NB4 (cell line): ENCODE measurements around the gene SAE1.
"Not testable (repeated sequence)": the region's sequence is repeated elsewhere in the genome, so short reads cannot be mapped to it uniquely, and the experiment has no call there.

Experiments used
- DNase-seq: peaks from one replicate; pipeline ENCODE4 v3.0.0; 2010; ENCODE audit warnings: low read depth
- H3K4me3 ChIP-seq: one replicate; pipeline ENCODE4 v1.5.1; 2011; ENCODE audit warnings: mild to moderate bottlenecking, low read depth, low read length, moderate library complexity
- MYC ChIP-seq: IDR thresholded peaks from 2 replicates; pipeline ENCODE4 v1.6.1; 2011; ENCODE audit warnings: low read depth, low read length
- POLR2A ChIP-seq: IDR thresholded peaks from 2 replicates; pipeline ENCODE4 v1.6.1; 2011; ENCODE audit warnings: mild to moderate bottlenecking; ENCODE audit not compliant: insufficient read length; ENCODE audit errors: extremely low read depth
- TF ChIP-seq, protein P1 (sequence below): IDR thresholded peaks from one replicate; pipeline ENCODE4 v1.5.1; 2012; ENCODE audit warnings: low read depth, low read length
- TF ChIP-seq, protein P2 (sequence below): IDR thresholded peaks from 2 replicates; pipeline ENCODE4 v1.6.1; 2011; ENCODE audit warnings: low read depth, low read length

Gene SAE1

DNA sequence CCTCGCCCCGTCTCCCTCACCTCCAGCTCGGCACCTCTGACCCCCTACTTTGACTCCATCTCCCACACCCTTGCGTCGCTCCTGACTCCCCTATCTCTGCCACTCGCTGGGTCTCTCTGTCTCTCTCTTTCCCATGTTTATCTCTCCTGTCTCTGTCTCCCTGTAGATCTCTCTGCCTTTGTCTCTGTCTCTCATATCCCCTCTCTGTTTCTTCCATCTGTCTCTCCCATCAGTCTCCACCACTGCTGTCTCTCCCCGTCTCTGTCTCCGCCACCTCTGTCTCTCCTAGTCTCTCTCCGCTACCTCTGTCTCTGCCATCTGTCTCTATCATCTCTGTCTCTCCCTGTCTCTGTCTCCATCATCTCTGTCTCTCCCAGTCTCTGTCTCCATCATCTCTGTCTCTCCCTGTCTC, 112.7 kb downstream of the SAE1 start:
- H3K4me3 ChIP-seq = peak overlapping the region; percentile 12
- no peak for DNase-seq
- TF ChIP-seq, protein P1, sequence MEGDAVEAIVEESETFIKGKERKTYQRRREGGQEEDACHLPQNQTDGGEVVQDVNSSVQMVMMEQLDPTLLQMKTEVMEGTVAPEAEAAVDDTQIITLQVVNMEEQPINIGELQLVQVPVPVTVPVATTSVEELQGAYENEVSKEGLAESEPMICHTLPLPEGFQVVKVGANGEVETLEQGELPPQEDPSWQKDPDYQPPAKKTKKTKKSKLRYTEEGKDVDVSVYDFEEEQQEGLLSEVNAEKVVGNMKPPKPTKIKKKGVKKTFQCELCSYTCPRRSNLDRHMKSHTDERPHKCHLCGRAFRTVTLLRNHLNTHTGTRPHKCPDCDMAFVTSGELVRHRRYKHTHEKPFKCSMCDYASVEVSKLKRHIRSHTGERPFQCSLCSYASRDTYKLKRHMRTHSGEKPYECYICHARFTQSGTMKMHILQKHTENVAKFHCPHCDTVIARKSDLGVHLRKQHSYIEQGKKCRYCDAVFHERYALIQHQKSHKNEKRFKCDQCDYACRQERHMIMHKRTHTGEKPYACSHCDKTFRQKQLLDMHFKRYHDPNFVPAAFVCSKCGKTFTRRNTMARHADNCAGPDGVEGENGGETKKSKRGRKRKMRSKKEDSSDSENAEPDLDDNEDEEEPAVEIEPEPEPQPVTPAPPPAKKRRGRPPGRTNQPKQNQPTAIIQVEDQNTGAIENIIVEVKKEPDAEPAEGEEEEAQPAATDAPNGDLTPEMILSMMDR = no peak
- TF ChIP-seq, protein P2, sequence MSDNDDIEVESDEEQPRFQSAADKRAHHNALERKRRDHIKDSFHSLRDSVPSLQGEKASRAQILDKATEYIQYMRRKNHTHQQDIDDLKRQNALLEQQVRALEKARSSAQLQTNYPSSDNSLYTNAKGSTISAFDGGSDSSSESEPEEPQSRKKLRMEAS = no peak
- TF ChIP-seq POLR2A = no peak
- TF ChIP-seq MYC = no peak

- TF ChIP-seq, protein P1 = peak; percentile 100
- TF ChIP-seq MYC = peak; percentile 98
- TF ChIP-seq POLR2A = no peak
- TF ChIP-seq, protein P2 = peak; percentile 91
- peak overlapping the region; percentile 12 for H3K4me3 ChIP-seq
- DNase-seq = peak; percentile 100
These were observed 113.3 kb downstream of the SAE1 start for GRCh38 chr19:47243776-47244547.

DNA sequence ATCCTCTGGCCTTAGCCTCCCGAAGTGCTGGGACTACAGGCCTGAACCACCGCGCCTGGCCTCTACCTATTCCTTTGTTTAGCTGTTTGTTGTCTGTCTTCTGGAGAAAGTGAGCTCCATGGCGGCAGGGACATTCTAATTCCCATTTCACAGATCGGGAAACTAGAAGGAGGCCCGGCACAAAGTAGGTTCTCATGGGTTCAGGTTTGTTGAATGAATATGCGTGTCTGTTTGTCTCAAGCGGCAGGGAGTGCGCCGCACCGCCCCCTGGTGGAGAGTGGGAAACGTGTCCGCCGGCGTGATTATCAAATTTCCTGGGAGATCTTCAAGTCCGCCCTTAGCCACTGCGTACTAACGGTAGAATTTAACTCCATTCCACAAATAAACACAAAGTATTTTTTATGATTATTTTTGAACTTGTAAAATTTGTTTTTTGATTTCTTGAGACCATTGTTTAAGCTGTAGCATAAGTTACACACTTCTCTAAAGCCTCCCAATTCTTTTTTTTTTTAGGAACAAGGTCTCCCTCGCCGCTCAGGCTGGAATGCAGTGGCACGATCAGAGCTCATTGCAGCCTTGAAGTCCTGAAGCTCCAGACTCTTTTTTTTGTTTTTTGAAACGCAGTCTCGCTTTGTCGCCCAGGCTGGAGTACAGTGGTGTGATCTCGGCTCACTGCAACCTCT, 116.8 kb downstream of the SAE1 start:
- H3K4me3 ChIP-seq = no peak overlapping the region
- TF ChIP-seq POLR2A = no peak
- TF ChIP-seq, protein P2 = peak; percentile 92
- TF ChIP-seq MYC = peak; percentile 92
- TF ChIP-seq, protein P1 = peak; percentile 100
- DNase-seq = peak; percentile 96

DNA sequence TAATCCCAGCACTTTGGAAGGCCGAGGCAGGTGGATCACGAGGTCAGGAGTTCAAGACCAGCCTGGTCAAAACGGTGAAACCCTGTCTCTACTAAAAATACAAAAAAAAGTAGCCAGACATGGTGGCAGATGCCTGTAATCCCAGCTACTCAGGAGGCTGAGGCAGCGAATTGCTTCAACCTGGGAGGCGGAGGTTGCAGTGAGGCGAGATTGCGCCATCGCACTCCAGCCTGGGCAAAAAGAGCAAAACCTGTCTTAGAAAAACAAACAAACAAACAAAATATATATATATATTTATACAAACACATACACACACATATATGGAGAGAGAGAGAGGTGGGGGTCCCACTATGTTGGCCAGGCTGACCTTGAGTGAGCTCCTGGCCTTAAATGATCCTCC, 122.4 kb downstream of the SAE1 start:
- H3K4me3 ChIP-seq = not testable (repeated sequence)

DNA sequence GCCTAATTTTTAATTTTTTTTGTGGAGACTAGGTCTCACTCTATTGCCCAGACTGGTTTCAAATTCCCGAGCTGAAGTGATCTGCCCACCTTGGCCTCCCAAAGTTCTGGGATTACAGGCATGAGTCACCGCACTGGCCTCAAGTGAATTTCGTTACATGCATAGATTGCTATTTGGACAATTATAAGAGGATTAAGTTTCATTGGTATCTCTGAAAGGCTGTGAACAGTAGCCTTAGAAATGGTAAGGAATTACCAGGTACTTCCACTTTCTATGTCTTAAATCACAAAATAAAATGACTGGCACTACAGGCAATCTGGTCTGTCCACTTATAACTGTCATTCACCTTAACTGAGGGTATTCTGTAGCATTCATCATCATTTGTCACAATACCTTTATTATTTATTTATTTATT, 122.8 kb downstream of the SAE1 start:
- no peak for DNase-seq
- TF ChIP-seq MYC (no peak), POLR2A (no peak)
- TF ChIP-seq, protein P2 = no peak
- TF ChIP-seq, protein P1 = no peak
- H3K4me3 ChIP-seq = no peak overlapping the region

More for the DNA sequence above, 122.4 kb downstream of the SAE1 start:
- not testable (repeated sequence) for DNase-seq

DNA sequence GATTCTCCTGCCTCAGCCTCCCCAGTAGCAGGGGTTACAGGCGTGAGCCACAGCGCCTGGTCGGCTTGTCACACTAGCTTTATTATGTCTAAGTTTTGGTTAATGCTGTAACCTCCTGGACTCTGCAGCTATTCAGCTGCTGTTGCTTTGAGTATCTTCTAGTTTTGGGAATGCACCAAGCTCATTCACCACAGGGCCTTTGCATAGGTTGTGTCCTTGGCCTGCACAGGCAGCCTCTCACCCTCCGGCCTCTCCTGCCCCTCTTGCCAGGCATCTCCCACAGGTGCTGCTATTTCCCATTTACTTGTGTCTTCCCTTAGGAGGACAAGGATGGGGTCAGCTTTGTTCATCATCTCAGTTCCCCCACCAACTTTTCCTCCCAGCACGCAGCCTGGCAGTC, 123.3 kb downstream of the SAE1 start:
- no peak for DNase-seq
- TF ChIP-seq, protein P1 = no peak
- TF ChIP-seq, protein P2 = no peak
- TF ChIP-seq MYC (no peak), POLR2A (no peak)
- H3K4me3 ChIP-seq = no peak overlapping the region
